Stimulated activated CD8-positive, alpha-beta memory T cell treated with anti-CD3 and anti-CD28 coated beads, Interleukin-15, amount 100 ng/mL, for 4 hours (primary cell): Measurements from ENCODE around the gene RTRAF.

Experiments
- DNase-seq, 2 donors: peaks; one replicate each; pipeline ENCODE4 v3.0.0-alpha.2; 2020; ENCODE audit warnings: low read depth in 2 of 2

The RTRAF gene

GRCh38 chr14:51993285-51993920 lies 4.1 kb downstream of the RTRAF start:
- no peak for DNase-seq

- no peak for DNase-seq
These were observed 6.9 kb downstream of the RTRAF start for GRCh38 chr14:51996148-51996746.

- no peak for DNase-seq
These were observed 9.0 kb downstream of the RTRAF start for GRCh38 chr14:51998348-51998747.

GRCh38 chr14:51999084-51999483 lies 9.7 kb downstream of the RTRAF start:
- DNase-seq, result no peak

GRCh38 chr14:52000019-52000582 lies 10.8 kb downstream of the RTRAF start:
- no peak for DNase-seq

GRCh38 chr14:52000696-52001095 lies 11.3 kb downstream of the RTRAF start:
- no peak for DNase-seq

GRCh38 chr14:52002542-52002941 lies 13.2 kb downstream of the RTRAF start:
- DNase-seq, result no peak

GRCh38 chr14:52003324-52003723 lies 14.0 kb downstream of the RTRAF start:
- DNase-seq, result no peak

GRCh38 chr14:52005625-52006024 lies 16.3 kb downstream of the RTRAF start:
- no peak for DNase-seq

- no peak for DNase-seq
These were observed 17.0 kb downstream of the RTRAF start for GRCh38 chr14:52006361-52006760.

GRCh38 chr14:52007211-52007610 lies 17.9 kb downstream of the RTRAF start:
- DNase-seq, result no peak

GRCh38 chr14:52007637-52008036 lies 18.3 kb downstream of the RTRAF start:
- no peak for DNase-seq

GRCh38 chr14:52008136-52008535 lies 18.8 kb downstream of the RTRAF start:
- DNase-seq, result no peak

- no peak for DNase-seq
These were observed 20.9 kb downstream of the RTRAF start for GRCh38 chr14:52010173-52010693.

- DNase-seq, result no peak
These were observed 22.2 kb downstream of the RTRAF start for GRCh38 chr14:52011523-52011922.

GRCh38 chr14:52012635-52013034 lies 23.3 kb downstream of the RTRAF start:
- no peak for DNase-seq

GRCh38 chr14:52013984-52014600 lies 24.7 kb downstream of the RTRAF start:
- DNase-seq, result no peak

- no peak for DNase-seq
These were observed 25.4 kb downstream of the RTRAF start for GRCh38 chr14:52014601-52015267.

GRCh38 chr14:52015411-52016030 lies 26.2 kb downstream of the RTRAF start:
- DNase-seq, result no peak

- no peak for DNase-seq
These were observed 28.9 kb downstream of the RTRAF start for GRCh38 chr14:52018252-52018651.

- no peak for DNase-seq
These were observed 29.6 kb downstream of the RTRAF start for GRCh38 chr14:52018970-52019369.
